A549 treated with AZD9567 at 1 μM for 4 hours (cell line): Measurements from ENCODE around the gene AP1G2. TPM values are rescaled to one million over a fixed set of nuclear protein-coding genes. Genes with fewer than 3 reads are reported as not detected.

Experiments used
- total RNA-seq: library from RNA; stranded (reverse); fragments of 200-300 nt; extraction: Qiagen RNA extraction; gene quantifications from 5 replicates; pipeline ENCODE4 v1.2.3, GENCODE V29; 2022; ENCODE audit not compliant: insufficient read depth

AP1G2 gene, protein sequence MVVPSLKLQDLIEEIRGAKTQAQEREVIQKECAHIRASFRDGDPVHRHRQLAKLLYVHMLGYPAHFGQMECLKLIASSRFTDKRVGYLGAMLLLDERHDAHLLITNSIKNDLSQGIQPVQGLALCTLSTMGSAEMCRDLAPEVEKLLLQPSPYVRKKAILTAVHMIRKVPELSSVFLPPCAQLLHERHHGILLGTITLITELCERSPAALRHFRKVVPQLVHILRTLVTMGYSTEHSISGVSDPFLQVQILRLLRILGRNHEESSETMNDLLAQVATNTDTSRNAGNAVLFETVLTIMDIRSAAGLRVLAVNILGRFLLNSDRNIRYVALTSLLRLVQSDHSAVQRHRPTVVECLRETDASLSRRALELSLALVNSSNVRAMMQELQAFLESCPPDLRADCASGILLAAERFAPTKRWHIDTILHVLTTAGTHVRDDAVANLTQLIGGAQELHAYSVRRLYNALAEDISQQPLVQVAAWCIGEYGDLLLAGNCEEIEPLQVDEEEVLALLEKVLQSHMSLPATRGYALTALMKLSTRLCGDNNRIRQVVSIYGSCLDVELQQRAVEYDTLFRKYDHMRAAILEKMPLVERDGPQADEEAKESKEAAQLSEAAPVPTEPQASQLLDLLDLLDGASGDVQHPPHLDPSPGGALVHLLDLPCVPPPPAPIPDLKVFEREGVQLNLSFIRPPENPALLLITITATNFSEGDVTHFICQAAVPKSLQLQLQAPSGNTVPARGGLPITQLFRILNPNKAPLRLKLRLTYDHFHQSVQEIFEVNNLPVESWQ
- total RNA-seq = 47.5 to 61.7 TPM (median 54.2 TPM) in 5 replicates

DNA sequence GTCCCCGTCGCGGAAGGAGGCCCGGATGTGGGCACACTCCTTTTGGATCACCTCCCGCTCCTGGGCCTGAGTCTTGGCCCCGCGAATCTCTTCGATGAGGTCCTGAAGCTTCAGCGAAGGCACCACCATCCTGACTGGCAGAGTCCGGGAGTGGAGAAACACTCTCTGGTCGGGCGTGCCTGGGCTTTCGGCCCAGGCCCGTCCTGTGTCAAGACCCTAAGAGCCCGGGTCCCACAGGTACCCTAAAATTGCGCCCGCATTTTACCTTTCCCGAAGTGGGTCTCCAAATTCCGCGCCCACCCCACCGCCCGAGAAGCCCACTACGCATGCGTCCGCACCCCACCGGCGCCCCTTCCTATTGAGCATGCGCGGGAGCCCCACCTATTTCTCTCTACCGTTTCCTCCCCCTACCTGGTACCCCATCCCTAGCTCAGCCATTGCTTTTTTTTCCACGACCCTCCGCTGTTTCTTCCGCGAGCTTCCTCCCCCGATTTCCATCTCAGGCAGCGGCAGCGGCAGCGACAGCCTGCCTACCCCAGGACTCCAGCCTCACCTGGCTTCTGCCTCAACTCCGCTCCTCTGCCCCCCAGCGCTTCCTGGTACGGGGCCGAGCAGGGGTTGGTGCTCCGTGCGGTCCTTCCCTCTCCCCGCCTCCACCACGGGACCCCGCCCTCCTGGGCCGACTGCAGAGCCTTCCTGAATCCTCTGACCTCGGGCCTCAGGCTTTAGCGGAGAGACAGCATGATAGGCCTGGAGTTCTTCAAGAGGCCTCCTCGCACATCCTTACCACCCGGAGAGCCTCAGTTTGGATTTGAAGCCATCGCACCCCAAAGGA, at the start of gene AP1G2:
Gene AP1G2, minus strand, starts transcription at position 606 of the 835 bp plus-strand sequence. Its CDS starts 477 bp downstream, at position 129.

DNA sequence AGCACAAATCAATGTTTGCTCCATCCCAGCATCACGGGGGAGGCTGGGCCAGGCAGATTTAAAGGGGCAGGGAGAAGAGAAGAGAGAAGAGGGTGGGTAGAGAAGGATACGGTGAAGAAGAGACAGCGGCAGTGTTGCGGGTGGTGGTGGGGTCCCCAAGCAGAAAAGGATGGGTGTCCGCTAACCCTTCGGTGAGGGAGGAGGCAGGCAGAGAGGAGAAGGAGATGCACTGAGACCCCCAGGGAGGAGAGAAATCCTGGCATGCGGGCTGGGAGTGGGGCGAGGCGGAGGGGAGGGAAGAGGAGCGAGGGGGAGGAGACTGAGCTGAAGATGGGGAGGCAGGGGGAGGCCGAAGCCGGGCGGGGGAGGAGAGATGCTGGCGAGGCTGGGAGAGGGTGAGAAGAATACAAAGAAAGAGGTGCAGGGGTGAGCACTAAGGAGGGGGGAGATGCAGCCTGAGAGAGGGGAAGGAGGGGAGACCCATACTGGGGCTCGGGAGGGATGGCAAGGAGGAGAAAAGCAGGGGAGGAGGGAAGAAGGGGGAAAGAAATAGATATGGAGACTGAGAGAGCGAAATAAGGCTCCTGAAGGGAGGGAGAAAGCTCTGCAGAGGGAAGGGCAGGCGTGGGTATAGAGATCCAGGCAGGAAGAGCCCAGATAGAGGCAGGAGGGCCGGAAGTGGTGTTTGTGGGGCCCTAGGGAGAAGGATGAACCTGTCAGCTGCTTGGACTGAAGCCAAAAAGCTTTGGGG, 11.1 kb upstream of the AP1G2 start, which contains the start of gene JPH4:
Gene JPH4, minus strand, starts transcription at position 231 of the 751 bp plus-strand sequence. CDS start 1,337 bp downstream, outside the sequence.

DNA sequence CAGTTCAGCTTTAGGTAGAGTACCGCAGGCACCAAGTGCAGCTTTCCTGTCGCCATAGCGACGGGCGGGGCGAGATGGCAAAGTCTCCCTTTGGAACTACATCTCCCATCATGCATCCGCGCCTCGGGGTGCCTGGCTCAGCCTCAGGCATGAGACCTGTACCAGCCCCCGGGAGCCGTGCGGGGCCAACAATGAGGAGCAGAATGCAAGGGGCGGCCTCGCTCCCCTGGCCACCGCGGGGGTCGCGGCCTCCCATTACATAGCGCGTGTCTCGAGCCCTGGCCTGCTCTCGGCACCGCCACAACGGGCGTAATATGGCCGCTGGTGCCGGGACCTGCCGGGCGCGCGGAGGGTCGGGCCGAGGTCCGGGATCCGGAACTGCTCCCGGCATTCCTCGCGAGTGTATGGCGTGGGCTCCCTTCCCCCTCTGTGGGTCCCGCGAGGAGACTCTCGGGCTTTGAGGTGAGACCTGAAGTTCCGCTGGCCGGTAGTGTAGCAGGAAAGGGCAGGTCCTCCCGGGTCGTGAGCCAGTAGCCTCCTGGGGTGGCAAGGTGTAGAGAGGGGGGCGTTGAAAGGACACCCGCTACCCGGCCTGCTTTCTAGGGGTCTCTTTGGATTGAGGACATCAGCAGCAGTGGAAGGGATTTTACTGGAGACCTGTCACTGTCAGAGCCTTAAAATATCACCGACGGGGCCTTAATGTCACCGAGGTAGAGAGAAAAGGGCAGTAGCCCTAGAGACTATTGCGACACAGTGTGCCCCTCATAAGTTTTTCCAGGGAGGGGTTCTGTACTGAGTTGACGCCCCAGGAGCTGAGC, 11.5 kb downstream of the AP1G2 start, which contains the start of gene THTPA:
Gene THTPA, plus strand, starts transcription at position 390 of the 818 bp plus-strand sequence. CDS start 487 bp downstream, outside the sequence.

DNA sequence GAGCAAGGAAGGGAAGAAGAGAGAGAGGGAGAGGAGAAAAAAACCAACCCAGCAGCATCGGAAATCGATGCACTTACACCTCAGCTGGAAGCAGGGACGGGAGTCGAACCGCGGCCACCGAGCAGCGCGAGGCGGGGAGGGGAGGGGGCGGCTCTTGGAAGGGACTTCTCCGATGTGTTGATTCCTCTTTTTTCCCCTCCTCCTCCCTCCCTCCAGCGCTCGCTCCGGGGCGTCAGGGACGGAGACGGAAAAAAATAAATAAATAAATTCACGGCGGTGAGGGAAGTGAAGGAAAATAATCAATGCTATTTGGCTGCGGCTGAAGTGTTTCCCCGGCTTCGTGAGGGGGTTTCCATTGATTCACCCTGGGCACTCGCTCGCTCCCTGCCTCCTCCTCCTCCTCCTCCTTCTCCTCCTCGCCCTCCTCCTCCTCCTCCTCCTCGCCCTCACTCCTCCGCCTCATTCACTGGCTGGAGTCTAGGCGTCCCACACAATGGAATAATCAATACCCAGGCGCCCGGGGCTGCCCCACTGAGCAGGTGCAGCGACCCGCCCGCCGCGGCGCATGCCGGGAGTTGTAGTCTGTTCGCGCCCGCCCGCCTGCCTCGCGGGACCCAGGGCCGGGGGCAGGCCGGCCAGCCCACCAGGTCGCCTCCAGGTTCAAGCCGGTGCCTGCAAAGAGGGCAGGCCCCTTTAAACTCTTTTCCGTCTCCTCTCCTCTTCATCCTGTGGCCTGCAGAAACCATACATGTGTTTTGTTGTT, 16.1 kb downstream of the AP1G2 start, which contains the start of gene ZFHX2:
Gene ZFHX2, minus strand, starts transcription at position 500 of the 763 bp plus-strand sequence. CDS start 16,440 bp downstream, outside the sequence.

Other genes with a start within 250 kb of the AP1G2 start
- 136 to 154 TPM (median 142 TPM) in 5 replicates for gene PABPN1, start 246.3 kb downstream of the AP1G2 start, total RNA-seq
- 5.9 to 8.7 TPM (median 6.8 TPM) in 5 replicates for gene SLC22A17, start 214.9 kb downstream of the AP1G2 start, total RNA-seq
- not detected in 5 replicates for gene EFS, start 202.6 kb downstream of the AP1G2 start, total RNA-seq
- not detected in 5 replicates for gene IL25, start 195.0 kb downstream of the AP1G2 start, total RNA-seq
- gene CMTM5, start 190.7 kb downstream of the AP1G2 start, total RNA-seq = not detected in 5 replicates
- gene MYH6, start 159.5 kb downstream of the AP1G2 start, total RNA-seq = 0.02 TPM in 2 of 5 replicates, not detected in the others
- gene MYH7, start 132.1 kb downstream of the AP1G2 start, total RNA-seq = not detected in 5 replicates
- 53.3 to 62.7 TPM (median 61.0 TPM) in 5 replicates for gene NGDN, start 98.1 kb downstream of the AP1G2 start, total RNA-seq
- gene ZFHX2, start 16.0 kb downstream of the AP1G2 start, total RNA-seq = 0.48 to 0.80 TPM (median 0.64 TPM) in 5 replicates
- 6.4 to 14.3 TPM (median 11.4 TPM) in 5 replicates for gene THTPA, start 11.5 kb downstream of the AP1G2 start, total RNA-seq
- gene JPH4, start 11.0 kb upstream of the AP1G2 start, total RNA-seq = not detected in 5 replicates
- gene DHRS2, start 68.6 kb upstream of the AP1G2 start, total RNA-seq = 8.9 to 13.2 TPM (median 10.4 TPM) in 5 replicates